ENCODE results near the gene ITSN2.

GRCh38 chr2:24400207-24400907, 40.0 kb upstream of the ITSN2 start:
- no peak for TF ChIP-seq CTCF (conservative IDR thresholded peaks at IDR 0.05 in 1 of 2, IDR thresholded peaks at IDR 0.05 in 1 of 2; ENCODE audit: extremely low read depth in 1 of 2, insufficient read depth in 1 of 2, low read depth in 1 of 2, low read length in 2 of 2)
- TF ChIP-seq EZH2 (IDR thresholded peaks at IDR 0.05; ENCODE audit: borderline replicate concordance, low read length): no peak
